H1 (cell line): Measurements from ENCODE around the gene CEP104. TPM values are rescaled to one million over a fixed set of nuclear protein-coding genes. Genes with fewer than 3 reads are reported as not detected.

Experiments
- BRCA1 ChIP-seq: IDR thresholded peaks from 2 replicates; pipeline ENCODE4 v1.6.1; 2012; ENCODE audit warnings: low read depth, low read length, improper control_type of control experiment
- CHD2 ChIP-seq: IDR thresholded peaks from 2 replicates; pipeline ENCODE4 v1.6.1; 2012; ENCODE audit warnings: low read length, improper control_type of control experiment
- GTF2F1 ChIP-seq: IDR thresholded peaks from 2 replicates; pipeline ENCODE4 v1.6.1; 2012; ENCODE audit warnings: low read depth, low read length, improper control_type of control experiment, borderline replicate concordance
- POLR2AphosphoS5 ChIP-seq: IDR thresholded peaks from 2 replicates; pipeline ENCODE4 v1.6.1; 2011; ENCODE audit warnings: low read depth, low read length
- RBBP5 ChIP-seq: IDR thresholded peaks from 2 replicates; pipeline ENCODE4 v1.7.1; 2012; ENCODE audit warnings: low read depth, mild to moderate bottlenecking, inconsistent platforms, low read length, moderate library complexity, borderline replicate concordance
- RXRA ChIP-seq: IDR thresholded peaks from 2 replicates; pipeline ENCODE4 v1.6.1; 2011; ENCODE audit warnings: low read depth, mild to moderate bottlenecking, low read length, moderate library complexity; ENCODE audit not compliant: insufficient read depth
- SP1 ChIP-seq: IDR thresholded peaks from 2 replicates; pipeline ENCODE4 v1.6.1; 2011; ENCODE audit warnings: low read depth, low read length
- SP2 ChIP-seq: IDR thresholded peaks from 2 replicates; pipeline ENCODE4 v1.6.1; 2012; ENCODE audit warnings: mild to moderate bottlenecking, low read length, inconsistent platforms
- TAF7 ChIP-seq: optimal IDR thresholded peaks from 2 replicates; pipeline ENCODE3; 2011; ENCODE audit warnings: low read depth, mild to moderate bottlenecking, inconsistent platforms, low read length, moderate library complexity, borderline replicate concordance
- TBP ChIP-seq: IDR thresholded peaks from 2 replicates; pipeline ENCODE4 v1.6.1; 2011; ENCODE audit warnings: low read depth, low read length, improper control_type of control experiment
- polyA plus RNA-seq, 7 experiments: library from polyadenylated mRNA; depleted of rRNA in 3 of 7; stranded (reverse) in 5 of 7; unstranded in 2 of 7; fragments of >200 nt in 5 of 7; fragments of 200-250 nt in 2 of 7; gene quantifications; 1 replicate in 5 of 7; 2 replicates in 1 of 7; 4 replicates in 1 of 7; pipeline versions ENCODE4 v1.2.1 to v1.2.3, GENCODE V29; 2011 to 2013; ENCODE audit warnings: missing spikeins in 2 of 7, mixed read lengths in 2 of 7
- total RNA-seq: library from RNA; stranded (reverse); fragmentation: NEBNext Ultra II Directional; extraction: Animal tissue kit (Norgen Biotek cat#: 25700); gene quantifications from 2 replicates; pipeline ENCODE4 v1.2.1, GENCODE V29; 2021
- TF ChIP-seq, protein P1 (sequence below): fragments of 300-600 bp; sonication (generic); IDR thresholded peaks from 2 replicates; pipeline ENCODE4 v1.7.1; 2012; ENCODE audit warnings: low read length, moderate library complexity, mild to moderate bottlenecking, inconsistent platforms; ENCODE audit not compliant: insufficient replicate concordance

The CEP104 gene
- total and polyA plus RNA-seq, 2 of the 8 experiments (the other 6 are each of a cell fraction or from before 2014, with no cell fraction given) = 8.0 to 43.9 TPM

- TF ChIP-seq, protein P1, sequence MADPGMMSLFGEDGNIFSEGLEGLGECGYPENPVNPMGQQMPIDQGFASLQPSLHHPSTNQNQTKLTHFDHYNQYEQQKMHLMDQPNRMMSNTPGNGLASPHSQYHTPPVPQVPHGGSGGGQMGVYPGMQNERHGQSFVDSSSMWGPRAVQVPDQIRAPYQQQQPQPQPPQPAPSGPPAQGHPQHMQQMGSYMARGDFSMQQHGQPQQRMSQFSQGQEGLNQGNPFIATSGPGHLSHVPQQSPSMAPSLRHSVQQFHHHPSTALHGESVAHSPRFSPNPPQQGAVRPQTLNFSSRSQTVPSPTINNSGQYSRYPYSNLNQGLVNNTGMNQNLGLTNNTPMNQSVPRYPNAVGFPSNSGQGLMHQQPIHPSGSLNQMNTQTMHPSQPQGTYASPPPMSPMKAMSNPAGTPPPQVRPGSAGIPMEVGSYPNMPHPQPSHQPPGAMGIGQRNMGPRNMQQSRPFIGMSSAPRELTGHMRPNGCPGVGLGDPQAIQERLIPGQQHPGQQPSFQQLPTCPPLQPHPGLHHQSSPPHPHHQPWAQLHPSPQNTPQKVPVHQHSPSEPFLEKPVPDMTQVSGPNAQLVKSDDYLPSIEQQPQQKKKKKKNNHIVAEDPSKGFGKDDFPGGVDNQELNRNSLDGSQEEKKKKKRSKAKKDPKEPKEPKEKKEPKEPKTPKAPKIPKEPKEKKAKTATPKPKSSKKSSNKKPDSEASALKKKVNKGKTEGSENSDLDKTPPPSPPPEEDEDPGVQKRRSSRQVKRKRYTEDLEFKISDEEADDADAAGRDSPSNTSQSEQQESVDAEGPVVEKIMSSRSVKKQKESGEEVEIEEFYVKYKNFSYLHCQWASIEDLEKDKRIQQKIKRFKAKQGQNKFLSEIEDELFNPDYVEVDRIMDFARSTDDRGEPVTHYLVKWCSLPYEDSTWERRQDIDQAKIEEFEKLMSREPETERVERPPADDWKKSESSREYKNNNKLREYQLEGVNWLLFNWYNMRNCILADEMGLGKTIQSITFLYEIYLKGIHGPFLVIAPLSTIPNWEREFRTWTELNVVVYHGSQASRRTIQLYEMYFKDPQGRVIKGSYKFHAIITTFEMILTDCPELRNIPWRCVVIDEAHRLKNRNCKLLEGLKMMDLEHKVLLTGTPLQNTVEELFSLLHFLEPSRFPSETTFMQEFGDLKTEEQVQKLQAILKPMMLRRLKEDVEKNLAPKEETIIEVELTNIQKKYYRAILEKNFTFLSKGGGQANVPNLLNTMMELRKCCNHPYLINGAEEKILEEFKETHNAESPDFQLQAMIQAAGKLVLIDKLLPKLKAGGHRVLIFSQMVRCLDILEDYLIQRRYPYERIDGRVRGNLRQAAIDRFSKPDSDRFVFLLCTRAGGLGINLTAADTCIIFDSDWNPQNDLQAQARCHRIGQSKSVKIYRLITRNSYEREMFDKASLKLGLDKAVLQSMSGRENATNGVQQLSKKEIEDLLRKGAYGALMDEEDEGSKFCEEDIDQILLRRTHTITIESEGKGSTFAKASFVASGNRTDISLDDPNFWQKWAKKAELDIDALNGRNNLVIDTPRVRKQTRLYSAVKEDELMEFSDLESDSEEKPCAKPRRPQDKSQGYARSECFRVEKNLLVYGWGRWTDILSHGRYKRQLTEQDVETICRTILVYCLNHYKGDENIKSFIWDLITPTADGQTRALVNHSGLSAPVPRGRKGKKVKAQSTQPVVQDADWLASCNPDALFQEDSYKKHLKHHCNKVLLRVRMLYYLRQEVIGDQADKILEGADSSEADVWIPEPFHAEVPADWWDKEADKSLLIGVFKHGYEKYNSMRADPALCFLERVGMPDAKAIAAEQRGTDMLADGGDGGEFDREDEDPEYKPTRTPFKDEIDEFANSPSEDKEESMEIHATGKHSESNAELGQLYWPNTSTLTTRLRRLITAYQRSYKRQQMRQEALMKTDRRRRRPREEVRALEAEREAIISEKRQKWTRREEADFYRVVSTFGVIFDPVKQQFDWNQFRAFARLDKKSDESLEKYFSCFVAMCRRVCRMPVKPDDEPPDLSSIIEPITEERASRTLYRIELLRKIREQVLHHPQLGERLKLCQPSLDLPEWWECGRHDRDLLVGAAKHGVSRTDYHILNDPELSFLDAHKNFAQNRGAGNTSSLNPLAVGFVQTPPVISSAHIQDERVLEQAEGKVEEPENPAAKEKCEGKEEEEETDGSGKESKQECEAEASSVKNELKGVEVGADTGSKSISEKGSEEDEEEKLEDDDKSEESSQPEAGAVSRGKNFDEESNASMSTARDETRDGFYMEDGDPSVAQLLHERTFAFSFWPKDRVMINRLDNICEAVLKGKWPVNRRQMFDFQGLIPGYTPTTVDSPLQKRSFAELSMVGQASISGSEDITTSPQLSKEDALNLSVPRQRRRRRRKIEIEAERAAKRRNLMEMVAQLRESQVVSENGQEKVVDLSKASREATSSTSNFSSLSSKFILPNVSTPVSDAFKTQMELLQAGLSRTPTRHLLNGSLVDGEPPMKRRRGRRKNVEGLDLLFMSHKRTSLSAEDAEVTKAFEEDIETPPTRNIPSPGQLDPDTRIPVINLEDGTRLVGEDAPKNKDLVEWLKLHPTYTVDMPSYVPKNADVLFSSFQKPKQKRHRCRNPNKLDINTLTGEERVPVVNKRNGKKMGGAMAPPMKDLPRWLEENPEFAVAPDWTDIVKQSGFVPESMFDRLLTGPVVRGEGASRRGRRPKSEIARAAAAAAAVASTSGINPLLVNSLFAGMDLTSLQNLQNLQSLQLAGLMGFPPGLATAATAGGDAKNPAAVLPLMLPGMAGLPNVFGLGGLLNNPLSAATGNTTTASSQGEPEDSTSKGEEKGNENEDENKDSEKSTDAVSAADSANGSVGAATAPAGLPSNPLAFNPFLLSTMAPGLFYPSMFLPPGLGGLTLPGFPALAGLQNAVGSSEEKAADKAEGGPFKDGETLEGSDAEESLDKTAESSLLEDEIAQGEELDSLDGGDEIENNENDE = no peak
- TF ChIP-seq TBP = peak; percentile 63
- no peak for TF ChIP-seq BRCA1
- TF ChIP-seq GTF2F1 = no peak
- TF ChIP-seq SP1 = no peak
- TF ChIP-seq POLR2AphosphoS5 = peak; percentile 67; the same call in 1 of the 2 replicates
- TF ChIP-seq SP2 = peak; percentile 97
- no peak for TF ChIP-seq RXRA
- no peak for TF ChIP-seq RBBP5
- no peak for TF ChIP-seq CHD2
- peak; percentile 72 for TF ChIP-seq TAF7
Measured at GRCh38 chr1:3796215-3797061, 60.6 kb downstream of the CEP104 start, which contains the start of gene LRRC47 (continued).
